AG09309 (cell line): ENCODE measurements around the gene PRKACB.

ENCODE experiments used
- DNase-seq: peaks from one replicate; pipeline ENCODE4 v3.0.0-alpha.2; 2010; ENCODE audit warnings: low read depth
- H3K4me3 ChIP-seq: 2 replicates; pipeline ENCODE4 v1.5.1; 2011; ENCODE audit warnings: mild to moderate bottlenecking, low read depth, low read length, moderate library complexity; ENCODE audit not compliant: control insufficient read depth
- TF ChIP-seq, protein P1 (sequence below): IDR thresholded peaks from 2 replicates; pipeline ENCODE4 v1.5.1; 2011; ENCODE audit warnings: mild to moderate bottlenecking, low read depth, low read length, inconsistent platforms; ENCODE audit not compliant: insufficient read depth, control insufficient read depth; ENCODE audit errors: missing control alignments

Gene PRKACB

DNA sequence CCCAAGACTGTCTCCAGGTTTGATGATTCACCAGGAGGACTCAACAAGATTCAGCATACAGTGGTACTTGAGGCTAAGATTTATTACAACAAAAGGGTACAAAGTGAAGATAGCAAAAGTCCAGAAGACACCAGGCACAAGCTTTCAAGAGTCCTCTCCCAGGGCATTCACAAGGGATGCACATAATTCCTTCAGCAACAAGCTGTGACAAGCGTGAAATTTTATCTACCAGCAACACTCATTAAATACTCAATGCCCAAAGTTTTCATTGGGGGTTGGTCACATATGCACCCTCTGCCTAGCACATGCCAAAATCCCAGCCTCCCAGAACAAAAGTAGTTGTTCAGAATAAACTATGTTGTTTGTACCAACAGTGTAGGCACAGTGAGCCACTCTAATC lies 62.3 kb downstream of the PRKACB start:
- TF ChIP-seq, protein P1, sequence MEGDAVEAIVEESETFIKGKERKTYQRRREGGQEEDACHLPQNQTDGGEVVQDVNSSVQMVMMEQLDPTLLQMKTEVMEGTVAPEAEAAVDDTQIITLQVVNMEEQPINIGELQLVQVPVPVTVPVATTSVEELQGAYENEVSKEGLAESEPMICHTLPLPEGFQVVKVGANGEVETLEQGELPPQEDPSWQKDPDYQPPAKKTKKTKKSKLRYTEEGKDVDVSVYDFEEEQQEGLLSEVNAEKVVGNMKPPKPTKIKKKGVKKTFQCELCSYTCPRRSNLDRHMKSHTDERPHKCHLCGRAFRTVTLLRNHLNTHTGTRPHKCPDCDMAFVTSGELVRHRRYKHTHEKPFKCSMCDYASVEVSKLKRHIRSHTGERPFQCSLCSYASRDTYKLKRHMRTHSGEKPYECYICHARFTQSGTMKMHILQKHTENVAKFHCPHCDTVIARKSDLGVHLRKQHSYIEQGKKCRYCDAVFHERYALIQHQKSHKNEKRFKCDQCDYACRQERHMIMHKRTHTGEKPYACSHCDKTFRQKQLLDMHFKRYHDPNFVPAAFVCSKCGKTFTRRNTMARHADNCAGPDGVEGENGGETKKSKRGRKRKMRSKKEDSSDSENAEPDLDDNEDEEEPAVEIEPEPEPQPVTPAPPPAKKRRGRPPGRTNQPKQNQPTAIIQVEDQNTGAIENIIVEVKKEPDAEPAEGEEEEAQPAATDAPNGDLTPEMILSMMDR = no peak
- no peak for DNase-seq
- H3K4me3 ChIP-seq = no peak overlapping the region

DNA sequence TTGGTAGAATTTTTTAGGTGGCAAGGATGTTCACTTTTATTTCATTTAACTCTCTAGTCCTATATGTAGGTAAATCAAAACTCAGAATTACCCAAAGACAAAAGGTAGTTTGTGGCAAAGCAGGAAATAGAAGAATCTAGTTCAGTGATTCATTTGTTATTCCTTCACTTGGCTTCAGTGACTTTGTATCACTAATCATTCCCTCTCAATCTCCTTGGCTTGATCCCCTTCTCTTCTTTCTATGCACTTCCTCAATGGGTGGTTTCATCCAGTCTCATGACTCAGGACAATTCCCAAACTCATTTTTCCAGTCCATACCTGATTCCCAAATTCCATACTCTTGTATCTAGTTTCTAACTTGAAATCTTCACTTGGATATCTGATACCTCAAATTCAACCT lies 64.9 kb downstream of the PRKACB start:
- no peak for DNase-seq
- TF ChIP-seq, protein P1 = no peak

DNA sequence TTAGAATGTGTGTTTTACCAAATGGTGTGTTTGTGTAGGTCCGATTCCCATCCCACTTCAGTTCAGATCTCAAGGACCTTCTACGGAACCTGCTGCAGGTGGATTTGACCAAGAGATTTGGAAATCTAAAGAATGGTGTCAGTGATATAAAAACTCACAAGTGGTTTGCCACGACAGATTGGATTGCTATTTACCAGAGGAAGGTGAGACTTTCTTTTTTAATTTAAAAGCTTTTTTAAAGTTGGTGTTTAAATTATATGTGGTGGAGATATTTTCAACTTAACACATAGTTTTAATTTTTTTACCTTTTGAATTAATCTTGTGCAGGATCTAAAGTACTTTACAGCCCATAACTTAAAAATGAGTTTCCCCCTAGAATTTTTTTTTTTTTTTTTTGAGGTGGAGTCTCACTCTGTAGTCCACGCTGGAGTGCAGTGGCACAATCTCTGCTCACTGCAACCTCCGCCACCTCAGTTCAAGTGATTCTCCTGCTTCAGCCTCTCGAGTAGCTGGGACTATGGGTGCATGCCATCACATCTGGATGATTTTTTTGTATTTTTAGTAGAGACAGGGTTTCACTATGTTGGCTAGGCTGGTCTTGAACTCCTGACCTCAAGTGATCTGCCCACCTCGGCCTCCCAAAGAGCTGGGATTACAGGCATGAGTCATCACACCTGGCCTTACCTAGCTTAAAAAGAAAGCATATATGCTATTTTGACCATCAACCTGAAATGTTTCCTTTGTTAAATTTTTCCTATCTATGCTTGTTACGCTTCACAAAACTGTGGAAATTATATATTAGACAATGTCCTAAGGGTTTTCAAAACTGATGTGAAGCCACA lies 70.3 kb downstream of the PRKACB start:
- no peak overlapping the region for H3K4me3 ChIP-seq
- TF ChIP-seq, protein P1 = no peak
- no peak for DNase-seq

More for the DNA sequence above, 64.9 kb downstream of the PRKACB start:
- no peak overlapping the region for H3K4me3 ChIP-seq

DNA sequence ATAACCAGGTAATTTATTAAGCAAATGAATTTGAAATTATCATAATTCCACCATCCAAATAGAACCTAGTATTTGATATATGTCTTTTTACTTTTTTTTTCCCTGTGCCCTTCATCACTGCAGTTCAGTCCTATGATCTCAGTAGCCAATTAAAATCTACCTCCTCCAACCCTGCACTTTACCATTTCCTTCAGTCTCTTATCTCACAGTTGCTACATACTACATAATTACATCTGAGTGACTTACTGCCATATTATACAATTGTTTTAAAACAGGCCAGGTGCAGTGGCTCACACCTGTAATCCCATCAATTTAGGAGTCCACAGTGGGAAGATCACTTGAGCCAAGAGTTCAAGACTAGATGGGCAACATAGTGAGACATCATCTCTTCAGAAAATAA lies 73.2 kb downstream of the PRKACB start:
- TF ChIP-seq, protein P1 = no peak
- no peak for DNase-seq
- H3K4me3 ChIP-seq = no peak overlapping the region

DNA sequence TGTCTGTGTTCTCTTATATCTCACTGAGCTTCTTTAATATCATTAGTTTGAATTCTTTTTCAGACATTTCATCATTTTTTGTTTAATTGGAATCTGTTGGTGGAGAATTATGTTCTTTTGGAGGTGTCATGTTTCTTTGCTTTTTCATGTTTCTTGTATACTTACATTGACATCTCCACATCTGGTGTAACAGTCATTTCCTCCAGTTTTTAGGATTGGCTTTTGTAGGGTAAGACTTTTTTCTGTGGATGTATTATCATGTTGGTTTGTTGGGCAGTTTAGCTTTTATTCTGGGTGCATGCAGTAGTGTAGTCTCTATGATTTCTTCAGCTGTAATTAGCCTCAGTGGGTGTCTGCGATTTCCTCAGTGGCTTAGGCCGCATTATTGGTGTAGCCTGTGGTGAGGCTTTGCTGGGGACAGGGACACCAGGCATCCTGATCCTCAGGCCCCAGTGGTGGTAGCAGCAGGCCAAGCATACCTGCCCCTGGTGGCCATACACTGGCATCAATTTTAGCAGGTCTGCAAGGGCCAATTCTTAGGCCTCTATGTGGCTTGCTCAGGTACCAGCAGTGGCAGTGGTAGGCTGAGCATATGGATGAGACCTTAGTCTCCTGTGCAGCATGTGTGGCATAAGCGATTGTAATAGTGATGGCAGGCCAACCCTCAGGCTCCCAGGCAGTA lies 79.8 kb downstream of the PRKACB start:
- no peak overlapping the region for H3K4me3 ChIP-seq
- no peak for DNase-seq
- TF ChIP-seq, protein P1 = no peak

DNA sequence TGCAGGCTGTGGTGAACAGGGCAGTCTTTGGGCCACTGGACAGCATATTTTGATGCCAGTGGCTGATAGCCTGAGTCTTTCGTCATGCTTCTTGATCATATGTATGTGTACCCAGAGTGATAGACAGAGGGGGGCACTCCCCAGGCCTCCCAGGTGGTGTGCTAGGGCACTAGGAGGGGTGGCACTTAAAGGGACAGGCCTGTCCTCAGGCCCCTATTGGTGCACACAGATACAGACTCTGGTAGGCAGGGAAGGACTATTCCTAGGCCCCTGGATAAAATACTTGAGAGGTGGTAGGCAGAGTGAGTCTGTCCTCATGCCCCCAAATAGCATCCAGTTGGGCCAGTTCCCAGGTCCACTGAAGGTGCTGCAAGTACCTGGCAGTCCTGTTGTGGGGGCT lies 80.8 kb downstream of the PRKACB start:
- H3K4me3 ChIP-seq = no peak overlapping the region
- TF ChIP-seq, protein P1 = no peak
- DNase-seq = no peak
